KMS-11 (cell line): ENCODE data around the gene TBC1D8.

Experiments used
- H2AFZ ChIP-seq: fragments of 200-600 bp; sonication (generic); 2 replicates; pipeline ENCODE4 v1.6.1; 2016; ENCODE audit warnings: antibody characterized with exemption, mixed run types, low read depth
- H3K27ac ChIP-seq: fragments of 200-600 bp; sonication (generic); 2 replicates; pipeline ENCODE4 v1.6.1; 2016; ENCODE audit warnings: mild to moderate bottlenecking, mixed run types
- H3K27me3 ChIP-seq: fragments of 200-600 bp; sonication (generic); 2 replicates; pipeline ENCODE4 v1.6.1; 2017; ENCODE audit warnings: mild to moderate bottlenecking, low read depth, mixed run types, moderate library complexity; ENCODE audit not compliant: insufficient read depth
- H3K36me3 ChIP-seq: fragments of 200-600 bp; sonication (generic); 2 replicates; pipeline ENCODE4 v1.6.1; 2017; ENCODE audit warnings: mild to moderate bottlenecking, mixed run types; ENCODE audit not compliant: insufficient read depth
- H3K4me1 ChIP-seq: fragments of 200-600 bp; sonication (generic); 2 replicates; pipeline ENCODE4 v1.6.1; 2016; ENCODE audit warnings: mild to moderate bottlenecking, low read depth, mixed run types; ENCODE audit not compliant: poor library complexity, severe bottlenecking
- H3K4me2 ChIP-seq: fragments of 200-600 bp; sonication (generic); 2 replicates; pipeline ENCODE4 v1.7.0; 2016; ENCODE audit warnings: mild to moderate bottlenecking, mixed run types
- H3K4me3 ChIP-seq: fragments of 200-600 bp; sonication (generic); IDR thresholded peaks from 2 replicates; pipeline ENCODE4 v1.6.1; 2017; ENCODE audit warnings: low read depth, low read length, mixed read lengths; ENCODE audit not compliant: insufficient read depth
- H3K79me2 ChIP-seq: fragments of 200-600 bp; sonication (generic); 2 replicates; pipeline ENCODE4 v1.6.1; 2016; ENCODE audit warnings: low read depth, mixed run types; ENCODE audit not compliant: insufficient read depth
- H3K9ac ChIP-seq: fragments of 200-600 bp; sonication (generic); 2 replicates; pipeline ENCODE4 v1.6.1; 2016; ENCODE audit warnings: mild to moderate bottlenecking, mixed run types
- H4K20me1 ChIP-seq: fragments of 200-600 bp; sonication (generic); 2 replicates; pipeline ENCODE4 v1.6.1; 2016; ENCODE audit warnings: mild to moderate bottlenecking, mixed run types; ENCODE audit not compliant: insufficient read depth
- CTCF ChIP-seq: fragments of 200-600 bp; sonication (generic); conservative IDR thresholded peaks from 2 replicates; pipeline ENCODE4 v1.6.1; 2017; ENCODE audit warnings: low read depth, mild to moderate bottlenecking, antibody characterized with exemption, low read length, moderate library complexity, mixed read lengths

Gene TBC1D8

GRCh38 chr2:101197215-101197745 is 46.1 kb upstream of the TBC1D8 start:
- Histone ChIP-seq H3K79me2 (no peaks in the 10 kb centered on the region), H3K27me3 (no peaks in the 10 kb centered on the region), H3K9ac (no peak overlapping the region), H3K27ac (no peak overlapping the region), H2AFZ (no peak overlapping the region), H3K4me3 (no peak overlapping the region), H3K4me2 (no peak overlapping the region), H3K4me1 (no peaks in the 10 kb centered on the region), H3K36me3 (no peaks in the 10 kb centered on the region), H4K20me1 (no peaks in the 10 kb centered on the region)
- TF ChIP-seq CTCF = no peak

GRCh38 chr2:101195871-101196661 is 44.9 kb upstream of the TBC1D8 start:
- TF ChIP-seq CTCF = no peak

GRCh38 chr2:101193033-101193626 is 41.9 kb upstream of the TBC1D8 start:
- H3K27ac ChIP-seq = no peak overlapping the region
- no peaks in the 10 kb centered on the region for H3K27me3 ChIP-seq
- H2AFZ ChIP-seq = no peak overlapping the region
- H3K36me3 ChIP-seq = no peaks in the 10 kb centered on the region
- no peak overlapping the region for H3K9ac ChIP-seq
- no peaks in the 10 kb centered on the region for H4K20me1 ChIP-seq
- H3K4me1 ChIP-seq = no peaks in the 10 kb centered on the region
- no peak for TF ChIP-seq CTCF
- no peaks in the 10 kb centered on the region for H3K79me2 ChIP-seq
- H3K4me2 ChIP-seq = no peak overlapping the region
- no peak overlapping the region for H3K4me3 ChIP-seq

More at GRCh38 chr2:101195871-101196661, 44.9 kb upstream of the TBC1D8 start:
- H3K27ac ChIP-seq = no peak overlapping the region
- H4K20me1 ChIP-seq = no peaks in the 10 kb centered on the region
- H3K4me2 ChIP-seq = no peak overlapping the region
- no peaks in the 10 kb centered on the region for H3K36me3 ChIP-seq
- no peaks in the 10 kb centered on the region for H3K79me2 ChIP-seq
- H2AFZ ChIP-seq = no peak overlapping the region
- H3K4me1 ChIP-seq = no peaks in the 10 kb centered on the region
- H3K27me3 ChIP-seq = no peaks in the 10 kb centered on the region
- H3K4me3 ChIP-seq = no peak overlapping the region
- H3K9ac ChIP-seq = no peak overlapping the region

- Histone ChIP-seq H3K4me3 (no peak overlapping the region), H3K36me3 (no peaks in the 10 kb centered on the region), H3K27me3 (no peaks in the 10 kb centered on the region), H3K9ac (no peak overlapping the region), H3K4me1 (no peaks in the 10 kb centered on the region), H3K4me2 (no peak overlapping the region), H3K27ac (no peak overlapping the region), H3K79me2 (no peaks in the 10 kb centered on the region), H2AFZ (no peak overlapping the region), H4K20me1 (no peaks in the 10 kb centered on the region)
- TF ChIP-seq CTCF = no peak
Measured at GRCh38 chr2:101190747-101191516, 39.8 kb upstream of the TBC1D8 start.
